CD14-positive monocyte (primary cell): Measurements from ENCODE around the gene GPA33. TPM values are rescaled to one million over a fixed set of nuclear protein-coding genes. Genes with fewer than 3 reads are reported as not detected.
A peak's percentile ranks its signal among the peaks of the same experiment; 100 is the strongest.

Experiments
- DNase-seq, 3 donors: peaks; one replicate each; pipeline ENCODE4 v3.0.0-alpha.2; 2011 to 2022
- H2AFZ ChIP-seq: 2 replicates; pipeline ENCODE4 v1.6.0; 2012; ENCODE audit warnings: mild to moderate bottlenecking, low read depth, low read length, inconsistent platforms; ENCODE audit not compliant: insufficient read depth, poor library complexity, severe bottlenecking
- H3K27ac ChIP-seq, 2 donors: 1 replicate in 1 of 2; 2 replicates in 1 of 2; pipeline ENCODE4 v1.5.1; 2012 to 2013; ENCODE audit warnings: low read length in 2 of 2, control low read depth in 1 of 2, inconsistent platforms in 1 of 2, low read depth in 1 of 2, mild to moderate bottlenecking in 1 of 2
- H3K27me3 ChIP-seq, 2 donors: one replicate each; pipeline versions ENCODE4 v1.6.0 to v1.6.1; 2011 to 2013; ENCODE audit warnings: low read length in 2 of 2; ENCODE audit not compliant: control insufficient read depth in 2 of 2, insufficient read depth in 2 of 2
- H3K36me3 ChIP-seq, 2 donors: replicated peaks in 1 of 2; 1 replicate in 1 of 2; 2 replicates in 1 of 2; pipeline versions ENCODE4 v1.5.1 to v1.6.1; 2012 to 2013; ENCODE audit warnings: low read length in 2 of 2, control low read depth in 1 of 2, inconsistent platforms in 1 of 2, mild to moderate bottlenecking in 1 of 2; ENCODE audit not compliant: insufficient read depth in 2 of 2, control insufficient read depth in 1 of 2
- H3K4me1 ChIP-seq, 2 donors: 1 replicate in 1 of 2; 2 replicates in 1 of 2; pipeline versions ENCODE4 v1.5.1 to v1.6.1; 2012 to 2013; ENCODE audit warnings: low read length in 2 of 2, control low read depth in 1 of 2, inconsistent platforms in 1 of 2, mild to moderate bottlenecking in 1 of 2, moderate library complexity in 1 of 2; ENCODE audit not compliant: insufficient read depth in 2 of 2, control insufficient read depth in 1 of 2
- H3K4me2 ChIP-seq: replicated peaks from 2 replicates; pipeline ENCODE3; 2012; ENCODE audit warnings: low read length, moderate library complexity, mild to moderate bottlenecking; ENCODE audit not compliant: poor library complexity, severe bottlenecking; ENCODE audit errors: extremely low read depth
- H3K4me3 ChIP-seq, 3 experiments: fragments of 200-600 bp in 1 of 3; sonication (generic) in 1 of 3; replicated peaks in 1 of 3; 1 replicate in 2 of 3; 2 replicates in 1 of 3; pipeline ENCODE4 v1.5.1; 2011 to 2013; ENCODE audit warnings: low read length in 3 of 3, mild to moderate bottlenecking in 3 of 3, control low read depth in 2 of 3, low read depth in 2 of 3, inconsistent platforms in 1 of 3, moderate library complexity in 1 of 3
- H3K79me2 ChIP-seq: 2 replicates; pipeline ENCODE4 v1.6.0; 2012; ENCODE audit warnings: mild to moderate bottlenecking, control low read depth, inconsistent platforms, low read length, moderate library complexity; ENCODE audit not compliant: insufficient read depth
- H3K9ac ChIP-seq: 2 replicates; pipeline ENCODE4 v1.6.0; 2017; ENCODE audit warnings: low read length, mild to moderate bottlenecking; ENCODE audit not compliant: insufficient read depth, poor library complexity, severe bottlenecking
- H3K9me3 ChIP-seq, 2 donors: replicated peaks in 1 of 2; 1 replicate in 1 of 2; 2 replicates in 1 of 2; pipeline versions ENCODE4 v1.5.1 to v1.6.1; 2012 to 2013; ENCODE audit warnings: low read length in 2 of 2, control low read depth in 1 of 2; ENCODE audit not compliant: control insufficient read depth in 1 of 2, insufficient read depth in 1 of 2
- H4K20me1 ChIP-seq: 2 replicates; pipeline ENCODE4 v1.6.0; 2012; ENCODE audit warnings: mild to moderate bottlenecking, low read length, control low read depth, moderate library complexity; ENCODE audit not compliant: insufficient read depth
- H3K27ac Mint-ChIP-seq, 7 donors: one replicate each; pipeline ENCODE4 v1.8.0; 2020; ENCODE audit warnings: mild to moderate bottlenecking in 7 of 7, mixed read lengths in 7 of 7, moderate library complexity in 6 of 7, inconsistent platforms in 2 of 7
- H3K27me3 Mint-ChIP-seq, 3 donors: one replicate each; pipeline ENCODE4 v1.8.0; 2021 to 2022; ENCODE audit warnings: low read depth in 3 of 3, mild to moderate bottlenecking in 3 of 3, mixed read lengths in 3 of 3, moderate library complexity in 3 of 3, inconsistent platforms in 1 of 3
- H3K36me3 Mint-ChIP-seq, 2 donors: one replicate each; pipeline ENCODE4 v1.8.0; 2020; ENCODE audit warnings: mixed read lengths in 2 of 2, inconsistent platforms in 1 of 2, mild to moderate bottlenecking in 1 of 2
- H3K4me1 Mint-ChIP-seq: one replicate; pipeline ENCODE4 v1.8.0; 2020; ENCODE audit warnings: mild to moderate bottlenecking, mixed read lengths
- H3K4me3 Mint-ChIP-seq, 2 donors: one replicate each; pipeline ENCODE4 v1.8.0; 2020; ENCODE audit warnings: mild to moderate bottlenecking in 2 of 2, mixed read lengths in 2 of 2, moderate library complexity in 1 of 2
- H3K9me3 Mint-ChIP-seq, 7 donors: one replicate each; pipeline ENCODE4 v1.8.0; 2020 to 2022; ENCODE audit warnings: mixed read lengths in 7 of 7, mild to moderate bottlenecking in 6 of 7, moderate library complexity in 6 of 7, inconsistent platforms in 2 of 7
- CTCF ChIP-seq: fragments of 200-600 bp; IDR thresholded peaks from one replicate; pipeline ENCODE4 v1.8.0; 2022; ENCODE audit warnings: antibody characterized with exemption, mild to moderate bottlenecking
- WGBS: methylation state at CpG from one replicate; pipeline ENCODE4 v1.1.5; 2013; ENCODE audit warnings: missing lambda C conversion rate; ENCODE audit not compliant: insufficient coverage; 5-methylcytosine and 5-hydroxymethylcytosine counted together
- intact Hi-C, 2 donors: fragments of 100-400 bp; cut with micrococcal nuclease; formaldehyde crosslinking; loops; one replicate each; pipeline versions ENCODE4 v1.15.0 to v1.15.1; 2023
- polyA plus RNA-seq, 3 donors: library from polyadenylated mRNA; depleted of rRNA in 1 of 3; unstranded in 2 of 3; stranded (reverse) in 1 of 3; fragments of 300-500 nt in 2 of 3; fragments of >200 nt in 1 of 3; fragmentation: Illumina TruSeq in 2 of 3; gene quantifications; 1 replicate in 2 of 3; 2 replicates in 1 of 3; pipeline ENCODE4 v1.2.3, GENCODE V29; 2012 to 2021

GPA33 gene
- polyA plus RNA-seq, 3 donors: 0.84 to 1.8 (median 1.8) TPM

- Mint-ChIP-seq H3K4me3 (no peak overlapping the region), H3K27me3 (peaks cover 4 to 6% (median 5%) of the 10 kb centered on the region in 3 donors), H3K4me1 (peaks cover 6% of the 10 kb centered on the region), H3K36me3 (no peaks in the 10 kb centered on the region), H3K27ac (peak overlapping the region in 1 of 7 donors; percentile 0), H3K9me3 (peaks cover 0 to 2% (median 0%) of the 10 kb centered on the region in 7 donors)
- Histone ChIP-seq H3K9me3 (no peaks in the 10 kb centered on the region), H3K4me3 (no peak overlapping the region), H3K27ac (no peak overlapping the region), H3K27me3 (no peaks in the 10 kb centered on the region), H3K9ac (no peak overlapping the region), H3K36me3 (no peaks in the 10 kb centered on the region), H4K20me1 (no peaks in the 10 kb centered on the region), H3K4me1 (peaks cover 4 to 6% of the 10 kb centered on the region in 2 donors), H3K4me2 (no peak overlapping the region), H2AFZ (no peak overlapping the region), H3K79me2 (no peaks in the 10 kb centered on the region)
- no peak for DNase-seq
- intact Hi-C loops: loop anchor here (10.0 kb wide), 4 partner anchors 164 to 634 kb away; partner anchors contain the start of gene POU2F1 (in 1 of the 2)
- WGBS: 93% methylated on average over 10 of the region's 10 CpGs
- TF ChIP-seq CTCF: no peak
Measured at GRCh38 chr1:167060141-167061072, 29.8 kb downstream of the GPA33 start.

GRCh38 chr1:167059809-167060107 lies 30.4 kb downstream of the GPA33 start:
- peaks cover 0 to 2% (median 0%) of the 10 kb centered on the region in 7 donors for H3K9me3 Mint-ChIP-seq

More at GRCh38 chr1:167059809-167060107, 30.4 kb downstream of the GPA33 start:
- Histone ChIP-seq H3K4me1 (peaks cover 4 to 6% of the 10 kb centered on the region in 2 donors), H3K4me3 (no peak overlapping the region), H3K36me3 (no peaks in the 10 kb centered on the region), H3K9me3 (no peaks in the 10 kb centered on the region), H3K9ac (no peak overlapping the region), H3K79me2 (no peaks in the 10 kb centered on the region), H3K4me2 (no peak overlapping the region), H3K27ac (no peak overlapping the region), H2AFZ (peak overlapping the region; percentile 62), H4K20me1 (no peaks in the 10 kb centered on the region), H3K27me3 (no peaks in the 10 kb centered on the region)
- intact Hi-C loops: loop anchor here (2.0 to 10.0 kb wide), 7 partner anchors 149 to 1135 kb away; partner anchors contain the start of gene POU2F1 (in 1 of the 2)
- H3K36me3 Mint-ChIP-seq: no peaks in the 10 kb centered on the region
- DNase-seq: no peak
- no peak overlapping the region for H3K27ac Mint-ChIP-seq
- 100% methylated on average over 1 of the region's 1 CpG for WGBS
- peaks cover 6% of the 10 kb centered on the region for H3K4me1 Mint-ChIP-seq
- no peak for TF ChIP-seq CTCF
- H3K27me3 Mint-ChIP-seq: peaks cover 4 to 6% (median 5%) of the 10 kb centered on the region in 3 donors
- H3K4me3 Mint-ChIP-seq: no peak overlapping the region
